Measurements from ENCODE around the gene PDZD11.
"Not testable (repeated sequence)": the region's sequence is repeated elsewhere in the genome, so short reads cannot be mapped to it uniquely, and the experiment has no call there.

Gene PDZD11

DNA sequence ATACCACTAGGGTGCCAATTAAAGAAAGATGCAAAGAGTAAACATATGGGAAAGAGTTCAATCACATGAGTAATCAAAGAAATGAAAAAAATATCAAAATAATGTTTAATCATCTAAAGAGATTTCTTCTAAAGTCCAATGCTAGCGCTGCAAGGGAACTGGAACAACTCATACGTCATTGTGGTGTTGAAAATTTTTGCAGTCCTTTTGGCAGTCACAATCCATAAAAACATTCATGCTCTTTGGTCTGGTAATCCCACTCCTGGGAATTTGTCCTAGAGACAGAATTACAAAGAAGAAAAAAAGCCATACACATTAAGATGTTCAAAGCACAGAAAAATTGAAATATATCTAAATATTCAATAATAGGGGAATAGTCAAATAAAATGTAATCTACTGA is 34.3 kb downstream of the PDZD11 start:
- no peak for DNase-seq

DNA sequence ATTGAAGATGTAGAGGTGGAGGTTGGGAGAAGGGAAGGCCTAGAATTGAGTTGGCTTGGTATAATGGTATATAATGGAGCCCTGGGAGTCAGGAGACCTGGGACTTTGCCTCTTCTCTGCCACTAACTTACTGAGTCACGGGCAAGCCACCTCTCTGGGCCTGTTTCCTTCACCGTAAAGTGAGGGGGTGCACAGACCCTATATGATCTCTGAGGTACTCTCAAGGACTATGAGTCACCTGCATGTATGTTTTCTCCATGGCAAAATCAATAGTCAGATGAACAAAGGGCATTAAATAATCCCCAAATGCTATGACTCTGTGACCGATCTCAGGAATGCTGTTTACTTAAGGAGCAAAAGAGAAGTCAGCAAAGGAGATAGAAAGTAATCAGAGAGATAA is 34.8 kb downstream of the PDZD11 start:
- DNase-seq, result no peak

DNA sequence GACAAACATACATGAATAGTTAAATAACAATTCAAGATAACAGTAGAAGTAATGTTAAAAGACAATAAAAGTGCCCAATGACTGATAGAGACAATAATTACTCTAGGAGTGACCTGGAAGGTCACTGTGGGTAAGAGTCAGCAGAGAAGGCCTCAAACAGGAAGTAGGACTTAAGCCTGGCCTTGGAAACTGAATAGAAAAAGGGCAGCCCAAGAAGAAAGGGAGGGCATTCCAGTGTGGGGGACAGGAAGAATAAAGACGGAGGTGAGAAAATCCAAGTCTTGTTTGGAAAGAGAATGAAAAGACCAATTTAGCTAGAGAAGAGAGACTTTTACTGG is 35.7 kb downstream of the PDZD11 start:
- DNase-seq, result no peak

DNA sequence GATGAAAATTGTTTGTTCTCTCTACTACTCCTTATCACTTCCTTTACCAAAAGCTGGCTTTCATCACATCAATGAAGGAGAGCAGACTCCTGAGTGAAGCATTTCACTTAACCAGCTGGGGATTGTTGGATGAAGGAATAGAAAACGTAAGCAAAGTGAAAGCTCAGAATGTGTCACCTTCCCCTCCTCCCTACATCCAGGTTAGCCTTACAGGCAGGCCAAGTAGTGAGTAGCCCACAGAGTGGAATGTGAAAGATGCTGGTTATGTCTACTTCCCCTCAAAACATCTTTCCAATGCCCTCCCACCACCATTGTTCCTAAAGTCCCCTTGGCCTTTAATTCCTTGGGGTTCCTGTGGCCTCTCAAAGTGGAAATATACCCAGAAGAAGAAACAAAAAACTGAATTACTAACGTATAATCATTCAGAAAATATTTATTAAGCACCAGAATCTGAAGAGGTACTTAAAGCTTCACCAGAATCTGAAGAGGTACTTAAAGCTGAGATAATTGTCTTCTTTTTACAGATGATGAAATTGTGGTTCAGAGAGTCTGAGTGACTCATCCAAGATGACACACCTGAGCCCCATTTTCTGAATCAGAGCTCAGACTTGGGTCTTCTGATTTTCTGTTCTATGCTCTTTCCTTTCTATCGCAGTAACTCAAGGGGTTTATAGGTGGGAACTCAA is 36.2 kb downstream of the PDZD11 start:
- no peak for DNase-seq

DNA sequence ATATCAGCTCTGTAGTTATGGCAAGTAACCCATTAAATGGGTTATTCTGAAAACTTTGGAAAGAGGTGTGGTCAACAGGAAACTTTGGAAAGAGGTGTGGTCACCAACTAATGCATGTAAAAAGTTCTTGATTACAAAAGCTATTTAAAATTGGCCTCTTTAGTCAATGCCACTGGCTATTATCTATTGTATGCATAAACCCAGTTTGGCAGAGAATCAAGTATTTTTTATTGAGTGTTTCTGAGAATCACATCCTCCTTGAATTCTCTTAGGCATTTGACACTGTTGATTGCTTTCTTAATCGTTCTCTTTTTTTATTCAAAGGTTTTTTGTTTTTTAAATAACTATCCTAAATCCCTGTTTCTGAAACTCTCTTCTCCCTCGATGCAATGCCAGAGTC is 37.2 kb downstream of the PDZD11 start:
- no peak for DNase-seq

DNA sequence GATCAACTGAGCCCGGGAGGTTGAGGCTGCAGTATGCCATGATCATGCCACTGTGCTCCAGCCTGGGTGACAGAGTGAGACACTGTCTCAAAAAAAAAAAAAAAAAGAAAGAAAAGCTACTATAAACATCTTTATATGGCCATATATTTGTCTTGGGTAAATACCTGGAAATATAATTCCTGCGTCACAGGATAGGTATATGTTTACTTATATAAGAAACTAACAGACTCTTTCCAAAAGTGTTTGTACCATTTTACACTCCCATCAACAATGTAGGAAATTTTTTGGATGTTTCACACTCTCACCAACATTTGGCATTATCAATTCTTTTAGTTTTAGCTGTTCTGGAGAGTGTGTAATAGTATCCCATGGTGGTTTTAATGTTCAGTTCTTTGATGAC is 42.5 kb downstream of the PDZD11 start:
- no peak for DNase-seq

DNA sequence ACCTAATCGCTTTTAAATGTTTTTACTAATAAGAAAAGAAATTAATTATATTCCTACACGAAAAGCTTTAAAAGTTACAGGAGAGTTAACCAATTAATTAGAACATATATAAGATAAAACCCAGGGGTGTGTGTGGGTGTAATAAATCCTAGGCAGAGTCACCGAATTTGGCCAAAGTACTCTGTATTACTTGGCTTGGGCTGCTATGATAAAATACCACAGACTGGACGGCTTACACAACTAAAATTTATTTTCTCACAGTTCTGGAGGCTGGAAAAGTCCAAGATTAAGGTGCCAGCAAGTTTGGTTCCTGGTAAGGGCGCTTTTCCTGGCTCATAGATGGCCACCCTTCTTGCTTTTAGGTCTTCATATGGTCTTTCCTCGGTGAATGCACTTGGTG is 44.8 kb downstream of the PDZD11 start:
- no peak for DNase-seq

DNA sequence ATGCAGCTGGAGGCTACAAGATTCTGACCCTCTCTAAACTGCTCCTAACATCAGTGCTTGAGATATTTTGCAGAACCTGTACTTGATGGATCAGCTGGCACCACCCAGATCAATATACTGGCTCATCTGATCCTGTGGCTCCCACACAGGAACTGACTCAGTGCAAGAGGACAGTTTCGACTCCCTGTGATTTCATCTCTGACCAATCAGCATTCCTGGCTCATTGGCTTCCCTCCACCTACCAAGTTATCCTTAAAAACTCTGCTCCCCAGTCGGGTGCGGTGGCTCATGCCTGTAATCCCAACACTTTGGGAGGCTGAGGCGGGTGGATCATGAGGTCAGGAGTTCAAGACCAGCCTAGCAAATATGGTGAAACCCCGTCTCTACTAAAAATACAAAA is 46.1 kb downstream of the PDZD11 start:
- not testable (repeated sequence) for DNase-seq

DNA sequence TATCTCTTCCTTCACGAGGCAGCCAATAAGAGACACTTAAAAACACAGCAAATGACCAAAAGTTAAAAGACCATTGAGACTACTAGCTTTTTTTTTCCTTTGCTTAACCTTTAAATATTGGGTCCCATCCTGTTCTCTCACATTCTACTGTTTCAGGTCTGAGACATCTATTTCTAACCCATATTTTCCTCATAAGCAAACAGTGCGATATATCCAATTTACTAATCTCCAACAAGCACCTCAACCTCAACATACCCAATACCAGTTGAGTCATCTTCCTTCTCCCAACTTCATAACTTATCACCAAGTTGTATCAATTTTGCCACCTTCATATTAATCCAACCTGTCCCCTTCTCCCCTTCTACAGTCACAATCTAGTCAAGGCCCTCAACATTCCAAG is 48.2 kb downstream of the PDZD11 start:
- no peak for DNase-seq

DNA sequence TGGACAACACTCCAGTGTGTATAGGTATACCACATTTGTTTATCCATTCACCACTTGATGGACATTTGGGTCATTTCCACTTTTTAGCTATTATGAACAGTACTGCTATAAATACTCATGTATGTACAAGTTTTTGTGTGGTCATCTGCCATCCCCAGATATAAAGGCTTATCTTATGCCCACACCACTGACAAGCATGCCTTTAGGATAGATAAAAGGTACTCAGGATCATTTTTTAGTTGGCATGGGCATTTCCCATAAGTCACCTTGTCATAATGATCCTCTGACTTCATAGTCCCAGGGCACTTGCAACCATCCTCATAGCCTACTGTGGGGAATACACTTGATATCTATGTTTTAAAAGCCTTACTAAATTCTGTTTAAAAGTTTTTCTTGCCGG is 49.0 kb downstream of the PDZD11 start:
- no peak for DNase-seq

Data from NCI-H345 (cell line).